Caco-2 (cell line): Measurements from ENCODE around the gene KRTAP8-1. TPM values are rescaled to one million over a fixed set of nuclear protein-coding genes. Genes with fewer than 3 reads are reported as not detected.

ENCODE experiments used
- BruUV-seq: library from RNA; stranded (reverse); fragments of 400-500 nt; replicated peaks from 2 replicates; lab custom pipeline; 2021; lab: Mats Ljungman, UMichigan
- CTCF ChIA-PET: fragments of 300-600 bp; sonication (Branson Sonifier 250); formaldehyde crosslinking; loops from one replicate; lab custom pipeline; 2022; ENCODE audit warnings: antibody characterized with exemption; lab: Charles Lee
- POLR2A ChIA-PET: fragments of 300-600 bp; sonication (Branson Sonifier 250); formaldehyde crosslinking; loops from one replicate; lab custom pipeline; 2022; ENCODE audit warnings: antibody characterized with exemption; lab: Charles Lee
- DNase-seq, 2 experiments: peaks; one replicate each; pipeline versions ENCODE4 v3.0.0 to v3.0.0-alpha.2; 2020 to 2022
- H3K27me3 ChIP-seq: replicated peaks from 2 replicates; pipeline ENCODE4 v1.6.0; 2011; ENCODE audit warnings: low read length; ENCODE audit not compliant: control insufficient read depth, insufficient read depth
- H3K36me3 ChIP-seq: 2 replicates; pipeline ENCODE4 v1.5.1; 2011; ENCODE audit warnings: low read length; ENCODE audit not compliant: control insufficient read depth, insufficient read depth
- H3K4me1 ChIP-seq: fragments of 250-450 bp; sonication (Bioruptor Pico); 2 replicates; pipeline ENCODE4 v1.5.1; 2020; ENCODE audit warnings: mild to moderate bottlenecking
- H3K4me3 ChIP-seq: 2 replicates; pipeline ENCODE4 v1.5.1; 2011; ENCODE audit warnings: low read depth, mild to moderate bottlenecking, control low read depth, low read length
- H3K9me3 ChIP-seq: fragments of 250-450 bp; sonication (Bioruptor Pico); 2 replicates; pipeline ENCODE4 v1.5.1; 2020; ENCODE audit warnings: mild to moderate bottlenecking, moderate library complexity
- H3K27ac Mint-ChIP-seq: one replicate; pipeline ENCODE4 v1.8.0; 2022; ENCODE audit warnings: mixed read lengths; ENCODE audit not compliant: unreplicated experiment
- H3K27me3 Mint-ChIP-seq: one replicate; pipeline ENCODE4 v1.8.0; 2022; ENCODE audit warnings: mixed read lengths; ENCODE audit not compliant: insufficient read depth, unreplicated experiment
- H3K36me3 Mint-ChIP-seq: one replicate; pipeline ENCODE4 v1.8.0; 2022; ENCODE audit warnings: mild to moderate bottlenecking, mixed read lengths; ENCODE audit not compliant: insufficient read depth, unreplicated experiment
- H3K4me1 Mint-ChIP-seq: one replicate; pipeline ENCODE4 v1.8.0; 2022; ENCODE audit warnings: low read depth, mixed read lengths; ENCODE audit not compliant: unreplicated experiment
- H3K4me3 Mint-ChIP-seq: one replicate; pipeline ENCODE4 v1.8.0; 2022; ENCODE audit warnings: mild to moderate bottlenecking, moderate library complexity, mixed read lengths; ENCODE audit not compliant: unreplicated experiment
- H3K9me3 Mint-ChIP-seq: one replicate; pipeline ENCODE4 v1.8.0; 2022; ENCODE audit warnings: mixed read lengths; ENCODE audit not compliant: unreplicated experiment
- intact Hi-C: fragments of 100-400 bp; cut with micrococcal nuclease; formaldehyde crosslinking; loops from one replicate; pipeline ENCODE4 v1.10.0; 2022; ENCODE audit not compliant: unreplicated experiment
- total RNA-seq: library from RNA; stranded (reverse); gene quantifications from 2 replicates; pipeline ENCODE4 v1.2.3, GENCODE V29; 2022
- TF ChIP-seq, protein P1 (sequence below), 2 experiments: fragments of 200-600 bp in 1 of 2; IDR thresholded peaks; 1 replicate in 1 of 2; 2 replicates in 1 of 2; pipeline versions ENCODE4 v1.5.1 to v1.8.0; 2011 to 2022; ENCODE audit warnings: antibody characterized with exemption in 1 of 2, control low read depth in 1 of 2, inconsistent platforms in 1 of 2, low read depth in 1 of 2, low read length in 1 of 2, mild to moderate bottlenecking in 1 of 2, moderate library complexity in 1 of 2; ENCODE audit not compliant: insufficient read depth in 1 of 2, severe bottlenecking in 1 of 2, unreplicated experiment in 1 of 2

KRTAP8-1 gene
- total RNA-seq, 1 experiment from 2014 or later, result not detected

DNA sequence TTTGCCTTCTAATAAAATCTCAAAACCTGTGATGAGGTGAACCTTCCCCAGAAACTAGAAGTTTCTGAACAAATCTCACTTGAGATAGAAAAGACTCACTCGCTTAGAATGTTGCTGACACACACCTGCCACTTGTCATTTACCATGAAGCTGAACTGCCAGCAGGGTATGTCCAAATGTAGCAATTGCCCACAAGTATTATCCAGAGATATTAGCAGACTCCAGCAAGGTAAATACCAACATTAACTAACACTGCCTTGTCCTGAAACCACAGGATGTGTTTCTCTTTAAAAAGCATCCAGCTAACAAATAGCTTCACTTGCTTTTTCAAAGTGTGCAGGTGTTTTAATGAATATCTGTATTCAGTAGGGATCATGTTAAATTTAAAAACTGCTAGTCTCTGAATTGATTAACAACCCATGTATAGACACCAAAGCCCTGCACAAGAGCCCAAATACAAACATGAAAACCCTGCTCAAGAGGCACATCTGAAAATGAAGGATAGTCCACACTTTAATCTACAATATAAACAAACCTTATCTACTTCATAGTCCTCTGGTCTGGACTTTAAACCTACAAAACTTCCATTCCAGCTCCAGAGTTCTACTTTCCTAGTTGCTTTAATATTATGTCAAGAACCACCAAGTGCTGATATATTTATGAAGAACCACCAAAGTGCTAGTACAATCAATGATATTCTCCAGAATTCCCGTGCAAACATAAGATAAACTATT, 19.3 kb downstream of the KRTAP8-1 start:
- BruUV-seq, result no TSS peak
- Histone ChIP-seq H3K27me3 (no peaks in the 10 kb centered on the region), H3K4me3 (no peak overlapping the region), H3K4me1 (peaks cover 24% of the 10 kb centered on the region), H3K36me3 (no peaks in the 10 kb centered on the region), H3K9me3 (no peaks in the 10 kb centered on the region)
- H3K9me3 Mint-ChIP-seq, result peaks cover 10% of the 10 kb centered on the region
- peak; percentile 30 to 31 for DNase-seq
- no peaks in the 10 kb centered on the region for H3K4me1 Mint-ChIP-seq
- H3K27me3 Mint-ChIP-seq, result no peaks in the 10 kb centered on the region
- ChIA-PET POLR2A (no interaction called here), CTCF (no interaction called here)
- no peaks in the 10 kb centered on the region for H3K36me3 Mint-ChIP-seq
- intact Hi-C loops, result loop anchor here (5.0 kb wide), 1 partner anchor 44 kb away; no protein-coding TSS in a partner anchor
- TF ChIP-seq, protein P1, sequence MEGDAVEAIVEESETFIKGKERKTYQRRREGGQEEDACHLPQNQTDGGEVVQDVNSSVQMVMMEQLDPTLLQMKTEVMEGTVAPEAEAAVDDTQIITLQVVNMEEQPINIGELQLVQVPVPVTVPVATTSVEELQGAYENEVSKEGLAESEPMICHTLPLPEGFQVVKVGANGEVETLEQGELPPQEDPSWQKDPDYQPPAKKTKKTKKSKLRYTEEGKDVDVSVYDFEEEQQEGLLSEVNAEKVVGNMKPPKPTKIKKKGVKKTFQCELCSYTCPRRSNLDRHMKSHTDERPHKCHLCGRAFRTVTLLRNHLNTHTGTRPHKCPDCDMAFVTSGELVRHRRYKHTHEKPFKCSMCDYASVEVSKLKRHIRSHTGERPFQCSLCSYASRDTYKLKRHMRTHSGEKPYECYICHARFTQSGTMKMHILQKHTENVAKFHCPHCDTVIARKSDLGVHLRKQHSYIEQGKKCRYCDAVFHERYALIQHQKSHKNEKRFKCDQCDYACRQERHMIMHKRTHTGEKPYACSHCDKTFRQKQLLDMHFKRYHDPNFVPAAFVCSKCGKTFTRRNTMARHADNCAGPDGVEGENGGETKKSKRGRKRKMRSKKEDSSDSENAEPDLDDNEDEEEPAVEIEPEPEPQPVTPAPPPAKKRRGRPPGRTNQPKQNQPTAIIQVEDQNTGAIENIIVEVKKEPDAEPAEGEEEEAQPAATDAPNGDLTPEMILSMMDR (IDR thresholded peaks at IDR 0.05; ENCODE audit: insufficient read depth in 1 of 2, low read depth in 1 of 2, low read length in 1 of 2, severe bottlenecking in 1 of 2, unreplicated experiment in 1 of 2), result no peak
- peak overlapping the region; percentile 53 for H3K4me3 Mint-ChIP-seq
- no peak overlapping the region for H3K27ac Mint-ChIP-seq

DNA sequence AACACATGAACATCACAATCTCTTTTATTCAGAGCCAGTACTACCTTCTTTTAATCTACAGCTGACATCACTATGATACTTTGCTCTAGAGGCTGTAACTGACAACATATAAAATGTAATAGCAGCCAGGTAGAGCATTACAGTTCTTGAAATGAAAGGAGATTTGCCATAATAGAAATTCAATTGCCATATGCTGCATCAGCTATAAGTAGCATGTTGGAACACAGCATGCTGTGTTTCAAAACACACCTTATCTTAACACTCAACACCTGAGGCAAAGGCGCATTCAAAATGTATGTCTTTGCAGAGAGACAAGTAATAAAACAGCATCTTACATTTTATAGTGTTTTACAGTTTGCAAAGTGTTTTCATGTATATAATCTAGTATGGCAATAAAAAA, 33.8 kb downstream of the KRTAP8-1 start:
- Histone ChIP-seq H3K4me3 (no peak overlapping the region), H3K9me3 (no peaks in the 10 kb centered on the region), H3K36me3 (no peaks in the 10 kb centered on the region), H3K27me3 (no peaks in the 10 kb centered on the region), H3K4me1 (no peaks in the 10 kb centered on the region)
- Mint-ChIP-seq H3K27me3 (no peaks in the 10 kb centered on the region), H3K4me3 (no peak overlapping the region), H3K27ac (no peak overlapping the region), H3K4me1 (no peaks in the 10 kb centered on the region), H3K9me3 (no peaks in the 10 kb centered on the region), H3K36me3 (no peaks in the 10 kb centered on the region)
- POLR2A ChIA-PET, result no interaction called here
- no peak for DNase-seq
- BruUV-seq, result no TSS peak
- intact Hi-C loops, result no loop called here
- CTCF ChIA-PET, result no interaction called here
- TF ChIP-seq, protein P1 (IDR thresholded peaks at IDR 0.05; ENCODE audit: insufficient read depth in 1 of 2, low read depth in 1 of 2, low read length in 1 of 2, severe bottlenecking in 1 of 2, unreplicated experiment in 1 of 2), result no peak

- no peaks in the 10 kb centered on the region for H3K9me3 Mint-ChIP-seq
- H3K36me3 Mint-ChIP-seq, result no peaks in the 10 kb centered on the region
- no peaks in the 10 kb centered on the region for H3K36me3 ChIP-seq
- ChIA-PET CTCF (no interaction called here), POLR2A (no interaction called here)
- H3K27ac Mint-ChIP-seq, result no peak overlapping the region
- H3K9me3 ChIP-seq, result no peaks in the 10 kb centered on the region
- TF ChIP-seq, protein P1 (IDR thresholded peaks at IDR 0.05; ENCODE audit: insufficient read depth in 1 of 2, low read depth in 1 of 2, low read length in 1 of 2, severe bottlenecking in 1 of 2, unreplicated experiment in 1 of 2), result no peak
- H3K4me1 Mint-ChIP-seq, result no peaks in the 10 kb centered on the region
- H3K27me3 ChIP-seq, result no peaks in the 10 kb centered on the region
- intact Hi-C loops, result no loop called here
- H3K4me1 ChIP-seq, result peaks cover 7% of the 10 kb centered on the region; the same call in 1 of the 2 replicates
- no peak overlapping the region for H3K4me3 Mint-ChIP-seq
- H3K4me3 ChIP-seq, result no peak overlapping the region
- no peaks in the 10 kb centered on the region for H3K27me3 Mint-ChIP-seq
- DNase-seq, result no peak
- no TSS peak for BruUV-seq
Observed at GRCh38 chr21:30769724-30770431, 43.2 kb downstream of the KRTAP8-1 start.

Other genes starting within 250 kb of the KRTAP8-1 start
- not detected in 2 replicates for gene KRTAP22-2, start 222.9 kb downstream of the KRTAP8-1 start, total RNA-seq
- not detected in 2 replicates for gene KRTAP6-3, start 220.8 kb downstream of the KRTAP8-1 start, total RNA-seq
- not detected in 2 replicates for gene KRTAP6-2, start 214.4 kb downstream of the KRTAP8-1 start, total RNA-seq
- gene KRTAP22-1, start 212.2 kb downstream of the KRTAP8-1 start, total RNA-seq, result not detected in 2 replicates
- not detected in 2 replicates for gene KRTAP6-1, start 199.3 kb downstream of the KRTAP8-1 start, total RNA-seq
- gene KRTAP20-1, start 196.8 kb downstream of the KRTAP8-1 start, total RNA-seq, result not detected in 2 replicates
- not detected in 2 replicates for gene KRTAP20-4, start 192.6 kb downstream of the KRTAP8-1 start, total RNA-seq
- gene KRTAP20-2, start 178.1 kb downstream of the KRTAP8-1 start, total RNA-seq, result not detected in 2 replicates
- not detected in 2 replicates for gene KRTAP20-3, start 170.4 kb downstream of the KRTAP8-1 start, total RNA-seq
- not detected in 2 replicates for gene KRTAP21-3, start 94.5 kb downstream of the KRTAP8-1 start, total RNA-seq
- gene KRTAP21-2, start 66.0 kb downstream of the KRTAP8-1 start, total RNA-seq, result not detected in 2 replicates
- gene KRTAP21-1, start 57.8 kb downstream of the KRTAP8-1 start, total RNA-seq, result not detected in 2 replicates
- not detected in 2 replicates for gene KRTAP7-1, start 16.5 kb upstream of the KRTAP8-1 start, total RNA-seq
- not detected in 2 replicates for gene KRTAP11-1, start 68.3 kb upstream of the KRTAP8-1 start, total RNA-seq
- gene KRTAP19-8, start 225.2 kb upstream of the KRTAP8-1 start, total RNA-seq, result not detected in 2 replicates